GM12892 (cell line): ENCODE data around the gene MEIOSIN.

Experiments used
- POLR2A ChIP-seq: IDR thresholded peaks from 2 replicates; pipeline ENCODE4 v1.6.1; 2011; ENCODE audit warnings: low read depth, low read length, control low read depth
- POLR2AphosphoS5 ChIP-seq: IDR thresholded peaks from 2 replicates; pipeline ENCODE4 v1.6.1; 2011; ENCODE audit warnings: low read depth, low read length, control low read depth
- TAF1 ChIP-seq: IDR thresholded peaks from 2 replicates; pipeline ENCODE4 v1.6.1; 2011; ENCODE audit warnings: low read depth, mild to moderate bottlenecking, control low read depth, low read length, borderline replicate concordance

- no peak for TF ChIP-seq TAF1
- TF ChIP-seq POLR2A, result no peak
- no peak for TF ChIP-seq POLR2AphosphoS5
These were observed 3.4 kb upstream of the MEIOSIN start for GRCh38 chr19:45729800-45730290.
